ENCODE measurements around the gene DNAJC5. TPM values are rescaled to one million over a fixed set of nuclear protein-coding genes. Genes with fewer than 3 reads are reported as not detected.
A peak's percentile ranks its signal among the peaks of the same experiment; 100 is the strongest.

Gene DNAJC5
- total RNA-seq, 1 experiment from 2014 or later = 28.5 TPM

- ChIA-PET POLR2A (interaction anchor here (0.7 kb wide), 1 partner anchor 9 kb away, joined by 13 read pairs; no protein-coding TSS in a partner anchor), CTCF (interaction anchor here (0.7 to 1.5 kb wide), 3 partner anchors 9 to 80 kb away, joined by 3 to 6 read pairs (median 3); no protein-coding TSS in a partner anchor)
- TF ChIP-seq ZNF121 (CRISPR knock-in tag; IDR thresholded peaks at IDR 0.05) = 0 out of 2 replicates have a peak, but pooled peaks have one; percentile 28
- no peak for TF ChIP-seq ZBTB43 (CRISPR knock-in tag; IDR thresholded peaks at IDR 0.05)
- no peak for TF ChIP-seq ZNF138 (CRISPR knock-in tag; conservative IDR thresholded peaks at IDR 0.05)
- Mint-ChIP-seq H3K27ac (peak overlapping the region; percentile 90), H3K4me1 (peaks cover 11% of the 10 kb centered on the region), H3K9me3 (no peaks in the 10 kb centered on the region), H3K27me3 (ENCODE audit: low read depth) (no peaks in the 10 kb centered on the region), H3K4me3 (no peak overlapping the region), H3K36me3 (no peaks in the 10 kb centered on the region)
- ATAC-seq (no peak), DNase-seq (ENCODE audit: low spot score) (no peak)
Observed at GRCh38 chr20:63900413-63900812, 5.5 kb downstream of the DNAJC5 start.

GRCh38 chr20:63903796-63904561 is 9.1 kb downstream of the DNAJC5 start:
- H3K4me1 Mint-ChIP-seq = no peaks in the 10 kb centered on the region
- DNase-seq (ENCODE audit: low spot score) (no peak), ATAC-seq (no peak)
- H3K9me3 Mint-ChIP-seq = no peaks in the 10 kb centered on the region
- H3K27ac Mint-ChIP-seq = peak overlapping the region; percentile 8; the same call in 1 of the 2 replicates
- CTCF ChIA-PET = interaction anchor here (1.1 kb wide), 1 partner anchor 30 kb away, joined by 3 read pairs; no protein-coding TSS in a partner anchor
- TF ChIP-seq ZSCAN18 (CRISPR knock-in tag; IDR thresholded peaks at IDR 0.05) = no peak
- TF ChIP-seq GABPB1 (CRISPR knock-in tag; IDR thresholded peaks at IDR 0.05) = peak; percentile 31; the same call in 1 of the 2 replicates
- TF ChIP-seq ZNF232 (CRISPR knock-in tag; IDR thresholded peaks at IDR 0.05) = no peak
- no peak for TF ChIP-seq NFATC4 (CRISPR knock-in tag; IDR thresholded peaks at IDR 0.05)
- no peaks in the 10 kb centered on the region for H3K27me3 Mint-ChIP-seq (ENCODE audit: low read depth)
- H3K4me3 Mint-ChIP-seq = no peak overlapping the region
- no peaks in the 10 kb centered on the region for H3K36me3 Mint-ChIP-seq
- POLR2A ChIA-PET = no interaction called here

- POLR2A ChIA-PET = no interaction called here
- no peak for ATAC-seq
- TF ChIP-seq SMAD3 (CRISPR knock-in tag; IDR thresholded peaks at IDR 0.05; ENCODE audit: borderline replicate concordance) (no peak), ZNF317 (CRISPR knock-in tag; IDR thresholded peaks at IDR 0.05; ENCODE audit: borderline replicate concordance, low read depth) (no peak), ZNF263 (CRISPR knock-in tag; IDR thresholded peaks at IDR 0.05; ENCODE audit: low read depth) (no peak), NFATC4 (CRISPR knock-in tag; IDR thresholded peaks at IDR 0.05) (no peak), ATF2 (CRISPR knock-in tag; IDR thresholded peaks at IDR 0.05; ENCODE audit: borderline replicate concordance, low read depth) (no peak), IRF1 (CRISPR knock-in tag; IDR thresholded peaks at IDR 0.05) (no peak), GABPB1 (CRISPR knock-in tag; IDR thresholded peaks at IDR 0.05) (no peak), ESRRA (CRISPR knock-in tag; IDR thresholded peaks at IDR 0.05; ENCODE audit: borderline replicate concordance) (no peak), EMX1 (CRISPR knock-in tag; IDR thresholded peaks at IDR 0.05) (no peak), CREM (CRISPR knock-in tag; IDR thresholded peaks at IDR 0.05) (no peak), ZNF138 (CRISPR knock-in tag; conservative IDR thresholded peaks at IDR 0.05) (no peak), ATF1 (CRISPR knock-in tag; IDR thresholded peaks at IDR 0.05) (no peak), MXD4 (CRISPR knock-in tag; IDR thresholded peaks at IDR 0.05; ENCODE audit: borderline replicate concordance) (no peak), ARID4B (CRISPR knock-in tag; IDR thresholded peaks at IDR 0.05; ENCODE audit: borderline replicate concordance) (no peak)
Observed at GRCh38 chr20:63908008-63908682, 13.2 kb downstream of the DNAJC5 start.

More at GRCh38 chr20:63908008-63908682, 13.2 kb downstream of the DNAJC5 start:
- peaks cover 3% of the 10 kb centered on the region; the same call in 1 of the 2 replicates for H3K36me3 Mint-ChIP-seq
- no peak overlapping the region for H3K4me3 Mint-ChIP-seq
- H3K27ac Mint-ChIP-seq = peak overlapping the region; percentile 16
- DNase-seq (ENCODE audit: low spot score) = no peak
- peaks cover 7% of the 10 kb centered on the region for H3K4me1 Mint-ChIP-seq
- CTCF ChIA-PET = interaction anchor here (0.7 to 1.2 kb wide), 4 partner anchors 26 to 133 kb away, joined by 3 read pairs; no protein-coding TSS in a partner anchor
- no peaks in the 10 kb centered on the region for H3K27me3 Mint-ChIP-seq (ENCODE audit: low read depth)
- no peaks in the 10 kb centered on the region for H3K9me3 Mint-ChIP-seq
